NCI-H2029 (cell line): ENCODE measurements around the gene P2RY14.

Source experiments
- DNase-seq: peaks from one replicate; lab custom pipeline; 2025; lab: John Stamatoyannopoulos, UW

Gene P2RY14

DNA sequence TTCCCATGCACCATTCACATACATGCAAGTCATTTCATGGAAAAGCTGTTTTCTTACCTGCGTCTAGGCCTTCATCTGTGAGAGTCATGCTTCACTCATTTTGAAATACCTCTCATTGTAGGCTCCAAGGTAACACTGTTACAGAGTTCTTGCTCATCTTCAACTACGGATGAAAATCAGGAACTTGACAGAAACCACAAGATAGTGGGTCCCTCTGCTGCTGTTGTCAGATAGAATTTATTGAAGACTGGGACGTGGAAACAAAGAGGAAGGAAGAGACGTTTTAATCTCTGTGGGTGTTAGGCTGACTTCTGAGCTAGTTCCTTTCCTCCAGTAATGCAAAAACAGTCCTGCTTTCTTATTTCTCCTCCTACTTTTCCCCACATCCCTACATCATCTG lies at the start of gene P2RY14:
TSS of gene P2RY14 (minus strand) at position 313 of the 400 bp plus-strand sequence. CDS start 64,226 bp downstream, outside the sequence.
- DNase-seq, result no peak

DNA sequence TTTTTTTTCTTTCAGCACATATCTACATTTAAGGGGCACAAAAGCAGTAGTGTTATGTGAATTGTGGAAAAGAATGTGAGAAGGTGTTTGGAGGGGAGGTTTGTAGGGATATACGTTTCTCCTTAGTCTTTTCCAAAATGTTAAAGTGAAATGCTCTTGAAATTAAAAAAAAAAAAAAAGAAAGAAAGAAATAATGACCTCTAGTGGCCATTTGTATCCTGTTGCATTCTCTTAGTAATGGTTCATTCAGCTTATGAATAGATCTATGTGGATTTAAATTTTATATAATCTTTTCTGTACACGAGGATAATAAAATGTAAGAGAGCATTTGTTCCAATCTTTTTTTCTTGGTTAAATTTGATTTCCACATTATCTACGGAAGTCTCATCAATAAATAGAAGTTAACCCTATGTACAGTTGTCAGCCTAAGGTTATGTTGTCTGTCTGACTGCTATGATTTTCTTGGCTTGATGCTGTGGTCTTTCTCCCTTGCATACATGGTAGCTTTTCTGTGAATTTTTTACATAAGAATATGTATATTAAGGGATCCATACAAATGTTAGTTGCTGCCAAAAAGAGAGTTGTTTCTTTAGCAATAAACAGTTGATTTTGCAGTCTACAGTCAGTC lies 49.3 kb upstream of the P2RY14 start:
- no peak for DNase-seq

DNA sequence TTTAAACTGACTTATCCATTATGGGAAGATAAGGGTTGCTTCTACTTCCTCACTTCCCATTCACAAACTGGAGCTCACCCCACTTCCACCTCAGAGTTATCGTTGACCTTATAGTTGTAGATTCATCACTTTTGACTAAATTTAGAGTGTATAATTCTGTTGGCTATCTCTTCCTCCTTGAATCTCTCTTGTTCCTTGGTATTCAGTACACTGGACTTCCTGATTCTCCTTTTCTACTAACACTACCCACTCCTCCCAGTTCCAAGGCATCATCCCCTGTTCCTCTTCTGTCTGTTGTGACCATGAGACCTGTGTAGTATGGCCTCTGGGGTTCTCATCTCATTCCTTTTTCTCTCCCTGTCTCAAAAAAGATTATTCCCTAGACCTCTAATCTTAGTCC lies 44.2 kb upstream of the P2RY14 start:
- no peak for DNase-seq

DNA sequence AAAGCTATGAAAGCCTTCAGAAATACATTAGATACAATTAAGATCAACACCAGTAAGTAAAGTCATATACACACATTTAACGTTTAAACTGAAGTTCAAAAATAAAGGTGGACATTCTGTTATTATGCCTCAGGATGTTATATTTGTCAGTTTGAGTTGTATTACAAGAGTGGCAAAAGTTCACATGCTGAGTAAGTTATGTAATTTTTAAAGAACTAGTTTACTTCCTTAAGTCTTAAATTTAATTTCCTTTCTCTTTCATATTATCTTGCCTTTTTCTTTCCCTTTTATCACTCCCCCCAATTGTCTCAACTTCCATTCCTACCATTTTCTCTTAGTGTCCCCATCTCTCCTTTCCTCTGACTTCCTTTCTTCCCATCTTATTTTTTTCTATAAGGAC lies 43.2 kb upstream of the P2RY14 start:
- DNase-seq, result no peak

DNA sequence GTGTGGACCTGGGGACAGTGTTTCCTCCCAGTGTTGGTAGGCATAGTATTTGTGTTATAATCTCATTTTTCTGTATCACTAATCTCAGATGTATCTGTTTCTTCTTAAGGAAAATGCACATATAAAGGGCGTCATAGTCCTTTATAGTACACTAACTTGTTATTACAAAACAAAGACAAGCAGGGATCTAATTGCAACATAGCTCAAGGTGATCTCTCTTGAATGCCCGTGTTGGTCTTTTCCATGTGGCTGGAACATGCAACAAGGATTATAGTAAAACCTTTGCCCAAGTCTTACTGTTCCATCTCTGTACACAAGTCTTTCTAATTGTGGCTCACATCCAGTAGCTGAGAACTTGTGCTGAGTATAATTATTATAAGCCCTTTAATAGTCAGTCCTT lies 41.8 kb upstream of the P2RY14 start:
- no peak for DNase-seq

DNA sequence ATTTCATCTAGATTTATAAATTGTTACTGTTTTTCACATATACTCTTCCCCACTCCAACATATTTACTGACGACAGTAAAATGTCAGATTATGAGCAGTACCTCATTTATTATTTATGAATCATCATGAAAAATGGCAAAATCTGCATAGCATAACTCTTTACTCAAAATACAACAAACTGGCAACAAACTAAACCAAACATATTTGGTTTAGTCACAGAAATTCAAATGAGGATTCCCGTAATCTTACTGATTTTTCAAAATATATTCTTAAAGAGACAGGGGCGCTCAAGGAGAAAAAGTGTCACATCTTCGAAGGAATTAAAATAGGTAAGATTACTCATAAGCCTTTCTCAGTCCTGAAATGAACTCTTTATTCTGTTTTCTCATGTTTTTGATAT lies 41.3 kb upstream of the P2RY14 start:
- no peak for DNase-seq

DNA sequence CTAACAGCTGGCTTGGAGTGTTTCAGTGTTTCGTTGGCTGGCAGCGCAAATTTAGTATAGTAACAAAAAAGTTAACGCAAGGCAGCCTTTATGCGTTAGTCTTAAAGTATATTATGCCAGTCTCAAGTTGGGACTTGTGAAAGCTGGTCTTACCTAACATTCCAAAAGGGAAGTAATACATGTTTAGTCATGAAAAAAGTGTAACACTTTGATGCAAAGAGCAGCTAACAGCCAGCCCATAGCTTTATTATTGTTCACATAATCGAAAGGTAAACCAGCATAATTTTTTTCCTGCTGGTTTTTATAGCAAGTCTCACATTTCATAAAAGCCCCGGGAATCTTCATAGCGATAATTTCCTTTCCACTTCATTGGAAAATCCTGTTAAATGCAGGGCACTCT lies 40.6 kb upstream of the P2RY14 start:
- no peak for DNase-seq

DNA sequence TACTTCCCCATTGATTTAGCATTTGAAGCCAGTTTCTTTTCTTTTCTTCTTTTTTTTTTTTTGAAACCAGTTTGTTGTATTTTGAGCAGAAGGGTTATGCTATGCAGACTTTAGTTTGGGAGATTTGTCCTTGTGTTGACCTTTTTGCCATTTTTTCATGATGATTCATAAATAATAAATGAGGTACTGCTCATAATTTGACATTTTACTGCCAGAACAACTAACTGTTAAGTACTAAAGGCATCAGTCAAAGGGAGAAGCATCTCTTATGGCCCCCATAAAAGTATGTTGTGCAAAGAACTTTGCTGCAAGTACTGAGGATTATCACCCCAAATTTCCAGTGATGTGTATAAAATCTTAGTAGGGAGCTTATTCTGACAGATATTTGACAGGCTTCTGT lies 40.0 kb upstream of the P2RY14 start:
- no peak for DNase-seq

DNA sequence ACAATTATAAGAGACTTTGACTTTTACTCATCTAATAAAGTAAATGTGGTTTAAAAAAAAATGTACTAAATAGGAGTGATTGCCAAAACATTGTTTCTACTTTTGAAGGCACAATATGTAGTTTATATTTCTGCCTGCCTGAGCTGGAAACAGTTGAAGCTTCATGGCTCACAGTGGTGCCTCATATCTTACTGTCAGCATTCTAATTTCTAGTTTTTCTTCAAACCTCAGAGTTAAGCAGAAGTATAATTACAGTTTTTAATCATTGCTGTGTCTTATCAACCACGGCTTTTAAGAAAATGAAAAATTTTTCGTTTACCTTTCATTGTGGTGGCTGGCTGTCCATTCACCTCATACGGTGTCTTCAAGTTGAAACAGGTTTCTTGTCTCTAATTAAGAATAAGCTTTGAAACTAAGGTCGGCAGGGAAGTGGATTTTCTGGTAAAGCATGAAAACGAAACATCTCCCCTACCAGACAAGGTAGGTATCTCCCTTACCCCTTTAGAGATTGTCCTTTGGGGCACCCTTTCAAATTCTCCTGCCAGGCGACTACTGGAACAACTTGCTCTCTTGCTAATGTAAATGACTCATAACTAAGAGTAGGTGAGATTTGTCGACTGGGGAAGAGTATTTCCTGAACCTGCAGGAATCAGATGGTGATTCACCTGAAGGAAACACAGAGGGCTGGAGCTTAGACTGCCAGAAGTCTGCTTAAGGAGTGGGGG lies 38.1 kb upstream of the P2RY14 start, which contains the start of gene GPR87:
TSS of gene GPR87 (minus strand) at position 554 of the 725 bp plus-strand sequence. CDS start 16,720 bp downstream, outside the sequence.
- no peak for DNase-seq

DNA sequence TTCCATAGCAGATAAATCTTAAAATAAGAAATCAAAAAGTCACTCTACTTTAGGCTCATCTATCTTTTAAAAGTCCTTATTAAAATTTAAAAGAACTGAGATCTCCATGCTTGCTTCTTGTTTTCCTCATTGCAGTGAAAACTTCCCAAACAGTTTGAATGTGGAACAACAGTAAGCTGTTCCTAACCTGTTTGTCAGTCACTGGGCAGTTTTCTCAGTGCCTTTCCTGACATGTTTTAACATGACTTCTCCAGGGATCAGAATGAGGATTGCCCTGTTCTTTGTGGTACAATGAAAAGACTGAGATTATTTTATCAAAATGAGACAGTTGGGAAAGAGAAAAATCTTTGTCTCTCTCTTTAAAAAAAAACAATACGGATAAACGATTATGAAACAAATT lies 37.5 kb upstream of the P2RY14 start:
- DNase-seq, result no peak

DNA sequence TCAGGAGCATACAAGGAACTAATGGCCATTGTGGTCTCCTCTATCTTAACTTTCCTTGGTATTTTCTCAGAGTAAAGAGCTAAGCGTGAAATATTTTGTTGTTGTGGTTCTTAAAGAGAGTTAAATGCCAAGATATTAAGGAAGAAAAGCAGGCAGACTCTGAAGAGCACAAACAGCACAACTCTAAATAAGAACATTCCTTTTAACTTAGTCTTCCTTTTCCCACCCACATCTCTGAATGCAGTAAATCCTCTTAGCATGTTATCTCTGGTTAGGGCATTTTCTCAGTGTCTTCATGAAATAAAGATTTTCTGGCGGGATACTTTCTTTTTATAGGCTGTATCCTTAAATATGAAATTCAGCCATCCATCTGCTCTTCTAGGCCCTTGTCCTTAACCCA lies 36.8 kb upstream of the P2RY14 start:
- no peak for DNase-seq

DNA sequence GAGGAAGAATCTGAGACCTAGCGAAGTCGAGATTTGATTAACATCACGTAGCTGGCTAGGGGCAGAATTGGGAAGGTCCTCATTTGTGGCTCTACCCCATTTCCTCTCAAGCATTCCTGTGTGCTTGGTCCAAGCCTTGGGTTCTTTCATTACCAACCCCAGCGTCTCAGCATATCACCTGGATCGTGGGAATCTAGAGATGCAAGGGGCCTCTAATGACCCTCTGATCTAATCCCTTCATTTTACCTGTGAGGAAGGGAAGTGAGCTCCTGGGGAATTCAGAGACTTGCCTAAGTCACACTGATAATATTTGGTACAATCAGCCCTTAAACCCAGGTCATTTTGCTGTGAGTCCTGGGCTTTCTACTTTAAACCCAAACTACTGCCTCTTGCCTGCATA lies 36.3 kb upstream of the P2RY14 start:
- no peak for DNase-seq

DNA sequence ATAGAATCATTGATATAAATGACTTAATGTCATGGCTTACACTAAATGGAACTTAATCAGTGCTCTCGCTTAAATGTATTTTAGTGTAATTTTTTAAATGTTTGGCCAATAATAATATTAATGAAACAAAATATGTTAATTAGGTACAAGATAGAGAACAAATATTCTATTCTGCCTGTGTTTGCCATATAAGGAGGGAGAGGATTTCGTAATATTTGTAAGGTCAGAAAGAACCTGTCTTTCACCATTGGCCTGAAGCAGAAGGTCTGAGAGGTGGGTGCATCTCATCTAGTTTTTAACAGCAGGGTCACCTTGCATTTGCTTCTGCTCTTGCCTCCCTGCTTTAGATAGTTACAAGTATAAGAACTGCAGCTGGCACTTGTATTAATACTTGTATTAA lies 35.8 kb upstream of the P2RY14 start:
- DNase-seq, result no peak

DNA sequence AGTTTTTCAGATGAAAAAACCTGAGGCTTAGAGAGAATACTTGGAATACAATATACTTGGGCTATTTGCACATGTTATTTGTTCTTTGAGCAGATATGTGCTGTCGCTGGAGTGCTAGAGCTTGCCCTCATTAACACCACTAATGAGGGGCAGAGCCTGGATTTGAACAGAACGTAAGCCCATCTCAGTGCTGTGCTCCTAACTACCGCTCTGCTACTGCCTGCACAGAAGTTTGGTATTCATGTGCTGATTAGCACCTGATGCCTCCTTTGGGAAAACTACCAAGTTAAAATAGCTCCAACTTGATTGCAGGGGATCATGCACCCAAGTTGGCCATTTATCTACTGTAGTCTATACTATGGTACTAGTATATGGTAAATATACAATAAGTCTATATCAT lies 34.6 kb upstream of the P2RY14 start:
- DNase-seq, result no peak

DNA sequence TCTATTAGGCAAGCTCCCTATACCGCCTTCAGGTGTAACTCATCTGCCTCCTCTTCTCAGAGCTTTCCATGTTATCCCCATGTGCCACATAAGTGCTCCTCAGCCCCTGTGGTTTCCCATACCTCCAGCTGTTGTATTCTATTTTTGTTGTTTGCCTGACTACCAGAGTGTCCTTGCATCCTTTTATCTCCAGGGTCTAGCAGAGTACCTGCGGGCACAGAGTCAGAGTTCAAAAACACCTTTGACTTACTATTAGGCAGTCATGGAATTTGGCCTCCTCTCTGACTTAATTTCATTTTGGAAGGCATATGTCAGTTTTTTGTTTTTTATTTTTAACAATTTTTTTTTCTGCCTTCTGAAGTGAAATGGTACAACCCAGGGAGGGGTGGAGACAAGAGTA lies 31.2 kb upstream of the P2RY14 start:
- DNase-seq, result no peak

DNA sequence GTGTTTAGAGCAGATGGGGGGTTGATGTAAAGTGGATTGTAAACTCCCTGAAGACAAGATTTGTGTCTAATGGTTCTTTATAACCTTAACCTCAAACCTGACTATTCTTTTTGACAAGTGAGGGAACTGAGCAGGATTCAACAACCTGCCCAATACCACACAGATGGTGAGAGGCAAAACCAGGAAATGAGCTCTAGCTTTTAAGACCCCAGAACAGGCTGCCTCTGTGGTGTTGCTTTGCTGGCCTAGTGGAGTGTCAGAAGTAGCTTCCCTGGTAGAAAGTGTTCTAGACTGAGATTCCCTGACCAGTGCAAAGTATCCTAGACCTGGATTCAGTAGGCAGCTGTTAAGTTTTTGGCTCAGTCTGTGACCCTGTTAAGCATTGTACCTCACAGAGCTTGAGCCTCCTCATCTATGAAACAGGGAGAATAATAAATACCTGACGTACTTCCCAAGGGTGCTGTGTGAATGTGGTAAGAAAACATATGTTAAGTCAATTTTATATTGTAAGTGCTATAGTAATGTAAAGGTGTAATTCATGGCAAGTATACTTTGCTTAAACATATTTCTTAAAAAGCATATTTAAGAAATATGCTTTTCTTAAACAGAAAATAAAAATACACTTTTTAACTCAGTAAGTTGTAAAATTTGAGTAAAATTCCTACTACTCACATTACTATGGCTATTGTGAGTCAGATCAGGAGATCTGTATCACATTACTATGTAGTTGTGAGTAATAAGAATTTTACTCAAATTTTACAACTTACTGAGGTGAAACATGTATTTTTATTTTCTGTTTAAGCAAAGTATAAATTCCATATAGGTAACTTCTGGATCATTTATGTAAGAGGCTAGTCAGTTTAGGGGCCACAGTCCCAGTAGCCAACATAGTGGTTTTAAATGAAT lies 29.5 kb upstream of the P2RY14 start:
- DNase-seq, result no peak

DNA sequence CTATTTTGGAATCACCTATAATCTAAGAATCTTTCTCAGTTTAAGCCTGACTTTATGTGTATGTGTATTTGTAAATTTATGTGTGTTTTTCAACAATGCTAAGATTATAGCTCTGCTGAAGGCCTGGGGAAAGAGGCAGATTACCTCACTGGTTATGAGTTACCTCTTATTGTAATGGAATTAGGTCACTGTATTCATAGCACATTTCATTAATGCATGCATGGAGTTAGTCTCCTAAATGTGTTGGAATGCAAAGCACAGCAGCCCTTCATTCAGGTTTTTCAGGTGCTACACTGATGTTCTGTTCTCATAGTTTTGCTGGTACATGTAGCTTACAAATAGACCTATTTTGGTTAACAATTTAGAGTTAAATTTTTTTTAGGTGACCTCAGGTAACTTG lies 28.8 kb upstream of the P2RY14 start:
- DNase-seq, result no peak

DNA sequence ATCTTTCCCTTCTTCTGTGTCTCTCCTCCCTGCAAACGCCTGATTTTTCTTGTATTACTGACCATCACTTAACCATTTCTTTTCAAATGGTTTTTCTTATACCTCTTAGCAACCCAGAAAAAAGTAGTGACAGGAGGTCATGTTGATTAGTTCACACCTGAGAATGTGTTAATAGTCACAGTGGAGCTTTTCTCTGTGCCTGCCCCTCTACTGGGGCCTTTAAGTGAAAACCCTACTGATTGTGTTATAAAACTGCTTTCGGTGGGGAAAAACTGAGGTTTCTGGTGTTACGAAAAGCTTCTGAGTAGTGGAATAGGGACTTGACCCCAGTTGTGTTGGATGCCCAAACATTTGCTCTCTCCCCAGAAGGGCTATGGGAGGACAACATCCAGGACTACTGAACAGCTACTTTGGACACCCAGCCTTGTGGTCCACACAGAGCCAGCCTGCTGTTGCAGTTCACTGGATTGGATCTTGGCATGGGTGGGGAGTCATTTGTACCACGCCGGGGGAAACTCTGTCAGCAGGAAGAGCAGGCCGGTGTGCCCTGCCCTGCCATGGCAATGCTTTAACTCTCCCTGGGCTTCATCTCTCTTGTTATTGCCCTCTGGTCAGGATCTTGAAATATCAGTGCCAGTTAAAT lies 27.9 kb upstream of the P2RY14 start:
- DNase-seq, result no peak

DNA sequence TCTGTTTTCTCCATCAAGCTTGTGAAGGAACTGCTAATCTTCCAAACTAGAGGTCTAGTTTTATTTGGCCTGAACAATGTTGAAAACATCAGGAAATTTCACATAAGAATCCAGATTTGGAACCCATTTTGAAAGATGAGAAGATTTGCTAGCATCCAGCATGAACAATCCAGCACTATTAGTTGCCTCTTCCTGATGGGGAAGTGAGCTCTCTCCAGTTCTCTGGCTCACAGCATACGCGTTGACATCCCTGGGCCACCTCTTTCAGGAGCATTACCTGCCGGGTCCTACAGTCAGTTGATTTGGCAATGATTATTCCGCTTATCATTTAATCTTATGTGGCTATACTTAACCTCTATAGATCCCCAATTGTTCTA lies 27.4 kb upstream of the P2RY14 start:
- no peak for DNase-seq

DNA sequence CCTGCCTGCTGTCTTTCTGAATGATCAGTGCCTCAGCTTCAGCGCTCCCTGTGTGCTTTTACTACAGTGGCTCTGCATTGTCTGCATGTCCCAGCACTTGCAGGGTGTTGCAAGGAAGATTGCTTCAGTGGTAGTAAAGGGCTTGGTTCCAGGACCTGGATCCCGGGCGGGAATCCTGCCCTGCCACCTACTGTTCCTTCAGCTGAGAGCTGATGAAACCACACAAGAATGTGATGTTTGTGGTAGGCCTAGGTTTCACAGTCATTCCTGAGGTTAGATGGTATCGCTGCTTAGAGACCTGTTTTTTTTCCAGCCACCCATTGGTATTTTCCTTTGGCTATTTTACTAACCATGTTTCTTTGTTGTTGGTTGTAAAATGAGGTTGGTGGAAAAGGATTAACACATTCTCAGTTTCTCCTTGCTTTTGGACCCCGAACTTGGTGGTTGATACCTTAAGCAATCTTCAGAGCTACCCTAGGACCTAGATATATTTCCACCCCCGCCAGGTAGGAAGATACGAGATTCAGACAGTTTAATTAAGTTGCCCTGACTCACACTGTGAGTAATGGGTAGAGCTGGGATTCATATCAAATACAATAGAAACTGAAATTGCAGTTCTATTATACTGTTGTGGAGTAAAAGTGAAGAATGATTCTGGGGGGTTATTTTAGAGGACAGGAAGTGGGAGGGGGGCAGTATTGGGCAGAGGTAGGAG lies 26.9 kb upstream of the P2RY14 start:
- DNase-seq, result no peak

DNA sequence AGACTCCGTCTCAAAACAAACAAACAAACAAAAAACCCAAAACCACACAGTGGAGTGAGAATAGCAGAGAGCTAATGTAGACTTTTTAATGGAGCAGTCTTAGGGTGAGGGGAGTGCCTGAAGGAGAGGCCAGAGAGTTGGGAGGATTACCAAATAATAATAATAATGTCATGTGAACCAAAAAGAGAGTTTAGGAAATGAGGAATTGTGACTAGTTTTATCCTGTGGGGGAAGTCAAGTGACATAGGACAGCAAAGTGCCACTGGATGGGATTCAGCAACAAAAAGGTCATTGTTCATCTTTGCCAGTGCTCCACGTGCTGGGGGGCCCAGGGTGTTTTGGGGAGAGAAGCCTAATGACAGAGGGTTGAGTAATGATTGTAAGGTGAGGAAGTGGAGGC lies 25.4 kb upstream of the P2RY14 start:
- DNase-seq, result no peak

DNA sequence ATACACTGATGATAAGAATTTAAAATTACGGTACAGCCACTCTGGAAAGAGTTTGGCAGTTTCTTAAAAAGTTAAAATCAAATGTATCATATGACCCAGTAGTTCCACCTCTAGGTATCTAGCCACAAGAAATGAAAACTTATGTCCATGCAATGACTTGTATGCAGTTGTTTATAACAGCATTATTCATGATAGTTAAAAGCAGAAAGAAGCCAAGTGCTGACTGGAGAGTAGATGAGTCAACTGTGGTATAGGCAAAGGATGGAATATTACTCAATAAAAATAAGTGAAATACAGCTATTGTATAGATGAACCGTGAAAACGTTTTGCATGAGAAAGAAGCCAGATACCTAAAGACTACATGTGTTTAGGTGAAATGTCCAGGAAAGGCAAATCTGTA lies 23.4 kb upstream of the P2RY14 start:
- DNase-seq, result no peak
